Parathyroid adenoma (tissue), 2 donors: Measurements from ENCODE around the gene MPV17.

ENCODE experiments used
- H2AFZ ChIP-seq: fragments of 300-600 bp; sonication (generic); one replicate; pipeline ENCODE4 v1.7.0; 2017; ENCODE audit warnings: antibody characterized with exemption, mild to moderate bottlenecking
- H3K27ac ChIP-seq: fragments of 300-600 bp; sonication (generic); one replicate; pipeline ENCODE4 v1.7.0; 2017
- H3K27me3 ChIP-seq: fragments of 300-600 bp; sonication (generic); one replicate; pipeline ENCODE4 v1.7.0; 2017; ENCODE audit warnings: low read length; ENCODE audit not compliant: control insufficient read depth, insufficient read depth
- H3K36me3 ChIP-seq: fragments of 300-600 bp; sonication (generic); one replicate; pipeline ENCODE4 v1.7.0; 2017; ENCODE audit warnings: low read length; ENCODE audit not compliant: control insufficient read depth, insufficient read depth
- H3K4me1 ChIP-seq: fragments of 300-600 bp; sonication (generic); one replicate; pipeline ENCODE4 v1.7.0; 2017; ENCODE audit warnings: control low read depth
- H3K4me2 ChIP-seq: fragments of 300-600 bp; sonication (generic); one replicate; pipeline ENCODE4 v1.7.0; 2017; ENCODE audit warnings: low read length
- H3K4me3 ChIP-seq: fragments of 300-600 bp; sonication (generic); one replicate; pipeline ENCODE4 v1.7.0; 2017; ENCODE audit warnings: low read depth, low read length
- H3K79me2 ChIP-seq: fragments of 300-600 bp; sonication (generic); one replicate; pipeline ENCODE4 v1.7.0; 2017; ENCODE audit warnings: control low read depth
- H3K9ac ChIP-seq: fragments of 300-600 bp; sonication (generic); one replicate; pipeline ENCODE4 v1.7.0; 2017; ENCODE audit warnings: mild to moderate bottlenecking
- H3K9me3 ChIP-seq: fragments of 300-600 bp; sonication (generic); one replicate; pipeline ENCODE4 v1.7.0; 2017; ENCODE audit warnings: low read length; ENCODE audit not compliant: control insufficient read depth
- CTCF ChIP-seq: fragments of 300-600 bp; sonication (generic); IDR thresholded peaks from one replicate; pipeline ENCODE4 v1.7.0; 2017; ENCODE audit warnings: antibody characterized with exemption, mild to moderate bottlenecking
- donor health status: primary hyperparathyroidism.

MPV17 gene

GRCh38 chr2:27363933-27364332, 41.0 kb upstream of the MPV17 start:
- Histone ChIP-seq H3K79me2 (no peaks in the 10 kb centered on the region), H3K9ac (no peak overlapping the region), H3K36me3 (no peaks in the 10 kb centered on the region), H3K27ac (no peak overlapping the region), H3K4me3 (no peak overlapping the region), H2AFZ (no peak overlapping the region), H3K4me2 (no peak overlapping the region), H3K27me3 (no peaks in the 10 kb centered on the region), H3K9me3 (no peaks in the 10 kb centered on the region), H3K4me1 (no peaks in the 10 kb centered on the region)
- no peak for TF ChIP-seq CTCF

GRCh38 chr2:27362678-27363420, 40.0 kb upstream of the MPV17 start:
- no peak for TF ChIP-seq CTCF
- Histone ChIP-seq H3K27me3 (no peaks in the 10 kb centered on the region), H3K4me1 (no peaks in the 10 kb centered on the region), H2AFZ (no peak overlapping the region), H3K9me3 (no peaks in the 10 kb centered on the region), H3K36me3 (no peaks in the 10 kb centered on the region), H3K9ac (no peak overlapping the region), H3K27ac (no peak overlapping the region), H3K79me2 (no peaks in the 10 kb centered on the region), H3K4me2 (no peak overlapping the region), H3K4me3 (no peak overlapping the region)

GRCh38 chr2:27356382-27357181, 33.7 kb upstream of the MPV17 start, which contains the start of gene GTF3C2:
Gene GTF3C2, minus strand, starts transcription at chr2:27356764. Its CDS starts 13,210 bp downstream, at chr2:27343554.
- Histone ChIP-seq H3K4me2 (peak within 1 kb of the TSS; percentile 99), H2AFZ (peak within 1 kb of the TSS; percentile 99), H3K4me1 (peaks cover 13% of the 10 kb centered on the region), H3K9ac (peak within 1 kb of the TSS; percentile 88), H3K4me3 (peak within 1 kb of the TSS; percentile 89), H3K9me3 (no peaks in the 10 kb centered on the region), H3K27me3 (no peaks in the 10 kb centered on the region), H3K79me2 (peaks cover 29% of the 10 kb centered on the region), H3K27ac (peak within 1 kb of the TSS; percentile 96), H3K36me3 (no peaks in the 10 kb centered on the region)
- TF ChIP-seq CTCF, result peak; percentile 14

- H3K4me2 ChIP-seq, result peak overlapping the region; percentile 99
- no peak for TF ChIP-seq CTCF
- peaks cover 31% of the 10 kb centered on the region for H3K79me2 ChIP-seq
- H3K9me3 ChIP-seq, result no peaks in the 10 kb centered on the region
- H3K4me1 ChIP-seq, result peaks cover 13% of the 10 kb centered on the region
- no peaks in the 10 kb centered on the region for H3K36me3 ChIP-seq
- H2AFZ ChIP-seq, result peak overlapping the region; percentile 99
- peak overlapping the region; percentile 96 for H3K27ac ChIP-seq
- peak overlapping the region; percentile 89 for H3K4me3 ChIP-seq
- peak overlapping the region; percentile 56 for H3K9ac ChIP-seq
- H3K27me3 ChIP-seq, result no peaks in the 10 kb centered on the region
These were observed 33.1 kb upstream of the MPV17 start for GRCh38 chr2:27356056-27356381.
